ENCODE measurements around the gene ZP2. TPM values are rescaled to one million over a fixed set of nuclear protein-coding genes. Genes with fewer than 3 reads are reported as not detected.
"Not testable (repeated sequence)": the region's sequence is repeated elsewhere in the genome, so short reads cannot be mapped to it uniquely, and the experiment has no call there.

The ZP2 gene
- total and polyA plus RNA-seq, 2 experiments from 2014 or later = not detected

DNA sequence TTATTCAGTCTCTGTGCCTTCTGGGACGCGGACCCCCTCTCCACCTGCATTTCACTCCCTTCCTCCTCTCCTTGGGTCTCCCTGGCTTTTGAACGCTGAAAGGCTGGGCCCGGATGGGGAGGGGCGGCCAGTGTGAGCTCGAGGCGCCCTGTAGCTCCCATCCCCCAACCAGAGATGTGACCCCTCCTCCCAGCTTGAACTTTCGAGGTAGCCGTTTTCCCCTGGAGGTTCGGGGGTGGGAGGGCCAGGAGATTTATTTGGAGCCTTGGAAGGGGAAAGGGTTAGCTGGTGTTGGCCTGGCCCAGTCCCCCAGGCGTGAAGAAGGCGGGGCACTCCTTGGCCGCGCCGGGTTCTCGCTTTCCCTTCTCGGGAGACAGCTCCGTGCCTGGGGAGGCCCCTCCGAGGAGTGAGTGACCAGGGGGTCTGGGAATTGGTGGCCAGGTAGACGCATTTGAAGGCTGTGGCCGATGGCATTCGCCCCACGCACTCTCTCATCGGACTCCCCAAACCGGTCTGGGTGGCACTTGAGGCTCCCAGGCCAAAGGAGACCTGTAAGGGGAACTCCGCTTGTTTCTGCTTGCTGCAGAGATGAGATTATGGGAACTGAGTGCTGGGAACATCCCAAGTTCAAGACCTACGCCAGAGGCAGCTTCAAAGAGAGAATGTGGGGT is 52.0 kb downstream of the ZP2 start:
- 4% methylated on average over 26 to 27 of the region's 27 CpGs for WGBS, 2 experiments (ENCODE audit: low coverage in 1 of 2, low lambda C conversion rate in 2 of 2, missing lambda C conversion rate in 2 of 2)
- Histone ChIP-seq H3K27ac (no peak overlapping the region), H4K20me1 (ENCODE audit: insufficient read depth) (no peaks in the 10 kb centered on the region), H3K4me1 (ENCODE audit: insufficient read depth) (peaks cover 31% of the 10 kb centered on the region), H3K36me3 (ENCODE audit: low read depth) (no peaks in the 10 kb centered on the region), H3K4me3 (peak overlapping the region; percentile 94), H3F3A (ENCODE audit: insufficient read depth) (peaks cover 24% of the 10 kb centered on the region), H3K9ac (peak overlapping the region; percentile 82), H2AFZ (peak overlapping the region; percentile 97), H3K9me2 (ENCODE audit: insufficient read depth) (no peaks in the 10 kb centered on the region), H3K79me2 (ENCODE audit: insufficient read depth) (no peaks in the 10 kb centered on the region), H3K27me3 (replicated peaks; ENCODE audit: insufficient read depth) (no peaks in the 10 kb centered on the region), H3K4me2 (ENCODE audit: unreplicated experiment) (peak overlapping the region; percentile 95), H3K9me3 (ENCODE audit: low read depth) (no peaks in the 10 kb centered on the region)
- TF ChIP-seq EZH2phosphoT487 (IDR thresholded peaks at IDR 0.05; ENCODE audit: insufficient read depth, low read depth) (no peak), EZH2 (IDR thresholded peaks at IDR 0.05; ENCODE audit: insufficient read depth, poor library complexity, severe bottlenecking) (no peak)
- in situ Hi-C loops (cut with MboI) = no loop called here
- DNase-seq = peak; percentile 55

GRCh38 chr16:21158208-21159110 is 52.9 kb downstream of the ZP2 start, which contains the start of gene LDAF1:
TSS of gene LDAF1 (plus strand) at chr16:21158674. CDS start at chr16:21161183, 2,509 bp downstream.
- peak within 1 kb of the TSS; percentile 94 for H3K4me3 ChIP-seq
- peak within 1 kb of the TSS; percentile 82 for H3K9ac ChIP-seq
- no peaks in the 10 kb centered on the region for H3K27me3 ChIP-seq (replicated peaks; ENCODE audit: insufficient read depth)
- no peaks in the 10 kb centered on the region for H3K36me3 ChIP-seq (ENCODE audit: low read depth)
- TF ChIP-seq EZH2phosphoT487 (IDR thresholded peaks at IDR 0.05; ENCODE audit: insufficient read depth, low read depth) (no peak), EZH2 (IDR thresholded peaks at IDR 0.05; ENCODE audit: insufficient read depth, poor library complexity, severe bottlenecking) (no peak)
- in situ Hi-C loops (cut with MboI) = no loop called here
- H3K9me2 ChIP-seq (ENCODE audit: insufficient read depth) = no peaks in the 10 kb centered on the region
- H2AFZ ChIP-seq = peak within 1 kb of the TSS; percentile 97
- H3K4me1 ChIP-seq (ENCODE audit: insufficient read depth) = peaks cover 31% of the 10 kb centered on the region
- peak within 1 kb of the TSS; percentile 57 for H3K27ac ChIP-seq
- DNase-seq = peak; percentile 95
- no peaks in the 10 kb centered on the region for H3K9me3 ChIP-seq (ENCODE audit: low read depth)
- no peaks in the 10 kb centered on the region for H4K20me1 ChIP-seq (ENCODE audit: insufficient read depth)
- peak within 1 kb of the TSS; percentile 95 for H3K4me2 ChIP-seq (ENCODE audit: unreplicated experiment)
- 1 to 3% methylated on average over 22 to 58 of the region's 59 CpGs for WGBS, 2 experiments (ENCODE audit: low coverage in 1 of 2, low lambda C conversion rate in 2 of 2, missing lambda C conversion rate in 2 of 2)
- H3K79me2 ChIP-seq (ENCODE audit: insufficient read depth) = no peaks in the 10 kb centered on the region
- peaks cover 24% of the 10 kb centered on the region for H3F3A ChIP-seq (ENCODE audit: insufficient read depth)

- H3K36me3 ChIP-seq (ENCODE audit: low read depth) = no peaks in the 10 kb centered on the region
- H3K9ac ChIP-seq = peak overlapping the region; percentile 82
- 48 to 55% methylated on average over 5 of the region's 5 CpGs for WGBS, 2 experiments (ENCODE audit: low coverage in 1 of 2, low lambda C conversion rate in 2 of 2, missing lambda C conversion rate in 2 of 2)
- H3K79me2 ChIP-seq (ENCODE audit: insufficient read depth) = no peaks in the 10 kb centered on the region
- H3K4me2 ChIP-seq (ENCODE audit: unreplicated experiment) = peak overlapping the region; percentile 95
- peak overlapping the region; percentile 97 for H2AFZ ChIP-seq
- in situ Hi-C loops (cut with MboI) = no loop called here
- H3F3A ChIP-seq (ENCODE audit: insufficient read depth) = peaks cover 24% of the 10 kb centered on the region
- H3K4me3 ChIP-seq = peak overlapping the region; percentile 94
- H4K20me1 ChIP-seq (ENCODE audit: insufficient read depth) = no peaks in the 10 kb centered on the region
- no peaks in the 10 kb centered on the region for H3K9me3 ChIP-seq (ENCODE audit: low read depth)
- H3K27me3 ChIP-seq (replicated peaks; ENCODE audit: insufficient read depth) = no peaks in the 10 kb centered on the region
- H3K4me1 ChIP-seq (ENCODE audit: insufficient read depth) = peaks cover 28% of the 10 kb centered on the region
- no peaks in the 10 kb centered on the region for H3K9me2 ChIP-seq (ENCODE audit: insufficient read depth)
- TF ChIP-seq EZH2phosphoT487 (IDR thresholded peaks at IDR 0.05; ENCODE audit: insufficient read depth, low read depth) (no peak), EZH2 (IDR thresholded peaks at IDR 0.05; ENCODE audit: insufficient read depth, poor library complexity, severe bottlenecking) (no peak)
- H3K27ac ChIP-seq = peak overlapping the region; percentile 57
- no peak for DNase-seq
These were observed 53.7 kb downstream of the ZP2 start for GRCh38 chr16:21157632-21158031.

DNA sequence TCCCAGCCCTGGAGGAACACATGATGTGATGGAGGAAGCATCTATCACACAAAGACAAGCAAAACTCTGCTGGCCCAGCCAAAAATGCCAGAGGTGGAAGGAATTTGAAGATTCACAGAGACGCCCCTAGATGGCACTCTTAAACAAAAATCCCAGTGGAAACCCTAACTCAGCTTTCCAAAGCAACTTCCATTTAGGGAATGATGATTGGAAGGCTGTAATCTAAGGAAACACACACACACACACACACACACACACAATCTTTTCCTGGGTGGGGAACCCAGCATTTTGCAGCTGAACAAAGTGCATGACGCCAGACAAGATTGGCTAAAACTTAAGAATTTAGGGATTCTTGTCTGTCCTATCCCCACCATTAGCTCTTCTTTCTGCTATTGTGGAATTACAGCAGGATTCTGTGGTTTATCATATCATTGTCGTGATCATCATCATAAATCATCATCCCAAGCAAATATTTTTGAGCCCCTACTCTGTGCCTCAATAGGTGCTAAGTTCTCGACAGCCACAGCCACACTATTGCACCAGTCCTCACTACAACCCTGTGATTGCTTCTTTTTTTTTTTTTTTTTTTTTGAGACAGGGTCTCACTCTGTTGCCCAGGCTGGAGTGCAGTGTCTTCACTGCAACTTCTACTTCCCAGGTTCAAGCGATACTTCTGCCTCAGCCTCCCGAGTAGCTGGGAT is 54.5 kb downstream of the ZP2 start:
- peak; percentile 81 for DNase-seq
- H2AFZ ChIP-seq = no peak overlapping the region
- no peaks in the 10 kb centered on the region for H3K27me3 ChIP-seq (replicated peaks; ENCODE audit: insufficient read depth)
- TF ChIP-seq EZH2 (IDR thresholded peaks at IDR 0.05; ENCODE audit: insufficient read depth, poor library complexity, severe bottlenecking) (no peak), EZH2phosphoT487 (IDR thresholded peaks at IDR 0.05; ENCODE audit: insufficient read depth, low read depth) (no peak)
- H3K9me3 ChIP-seq (ENCODE audit: low read depth) = no peaks in the 10 kb centered on the region
- H3K27ac ChIP-seq = no peak overlapping the region
- H3K4me2 ChIP-seq (ENCODE audit: unreplicated experiment) = peak overlapping the region; percentile 1
- in situ Hi-C loops (cut with MboI) = no loop called here
- H3K36me3 ChIP-seq (ENCODE audit: low read depth) = no peaks in the 10 kb centered on the region
- peaks cover 25% of the 10 kb centered on the region for H3K4me1 ChIP-seq (ENCODE audit: insufficient read depth)
- peaks cover 24% of the 10 kb centered on the region for H3F3A ChIP-seq (ENCODE audit: insufficient read depth)
- 29 to 33% methylated on average over 6 of the region's 6 CpGs for WGBS, 2 experiments (ENCODE audit: low coverage in 1 of 2, low lambda C conversion rate in 2 of 2, missing lambda C conversion rate in 2 of 2)
- no peaks in the 10 kb centered on the region for H3K79me2 ChIP-seq (ENCODE audit: insufficient read depth)
- H4K20me1 ChIP-seq (ENCODE audit: insufficient read depth) = no peaks in the 10 kb centered on the region
- H3K4me3 ChIP-seq = no peak overlapping the region
- H3K9me2 ChIP-seq (ENCODE audit: insufficient read depth) = no peaks in the 10 kb centered on the region
- no peak overlapping the region for H3K9ac ChIP-seq

GRCh38 chr16:21156011-21156410 is 55.4 kb downstream of the ZP2 start:
- H4K20me1 ChIP-seq (ENCODE audit: insufficient read depth); H3K27ac ChIP-seq; H3K9me2 ChIP-seq (ENCODE audit: insufficient read depth); H3K27me3 ChIP-seq (replicated peaks; ENCODE audit: insufficient read depth); H3K36me3 ChIP-seq (ENCODE audit: low read depth); DNase-seq; H2AFZ ChIP-seq; H3K79me2 ChIP-seq (ENCODE audit: insufficient read depth); in situ Hi-C loops (cut with MboI); H3K4me3 ChIP-seq; H3K4me2 ChIP-seq (ENCODE audit: unreplicated experiment); H3K9ac ChIP-seq; H3K9me3 ChIP-seq (ENCODE audit: low read depth): not testable (repeated sequence)
- Histone ChIP-seq H3K4me1 (ENCODE audit: insufficient read depth) (peaks cover 21% of the 10 kb centered on the region), H3F3A (ENCODE audit: insufficient read depth) (peaks cover 18% of the 10 kb centered on the region)
- 6 to 9% methylated on average over 1 of the region's 1 CpG for WGBS, 2 experiments (ENCODE audit: low coverage in 1 of 2, low lambda C conversion rate in 2 of 2, missing lambda C conversion rate in 2 of 2)

GRCh38 chr16:21153124-21153729 is 58.1 kb downstream of the ZP2 start:
- H3K4me2 ChIP-seq (ENCODE audit: unreplicated experiment); in situ Hi-C loops (cut with MboI); H3K9me3 ChIP-seq (ENCODE audit: low read depth); H4K20me1 ChIP-seq (ENCODE audit: insufficient read depth); H2AFZ ChIP-seq; H3K79me2 ChIP-seq (ENCODE audit: insufficient read depth); H3K27me3 ChIP-seq (replicated peaks; ENCODE audit: insufficient read depth); DNase-seq; H3F3A ChIP-seq (ENCODE audit: insufficient read depth); H3K4me1 ChIP-seq (ENCODE audit: insufficient read depth); H3K4me3 ChIP-seq; H3K9me2 ChIP-seq (ENCODE audit: insufficient read depth); H3K27ac ChIP-seq; H3K36me3 ChIP-seq (ENCODE audit: low read depth); H3K9ac ChIP-seq: not testable (repeated sequence)
- WGBS, 2 experiments (ENCODE audit: low coverage in 1 of 2, low lambda C conversion rate in 2 of 2, missing lambda C conversion rate in 2 of 2) = 89 to 94% methylated on average over 11 of the region's 11 CpGs
